ENCODE data around the gene SNHG17.
"Not testable (repeated sequence)": the region's sequence is repeated elsewhere in the genome, so short reads cannot be mapped to it uniquely, and the experiment has no call there.

Gene SNHG17

DNA sequence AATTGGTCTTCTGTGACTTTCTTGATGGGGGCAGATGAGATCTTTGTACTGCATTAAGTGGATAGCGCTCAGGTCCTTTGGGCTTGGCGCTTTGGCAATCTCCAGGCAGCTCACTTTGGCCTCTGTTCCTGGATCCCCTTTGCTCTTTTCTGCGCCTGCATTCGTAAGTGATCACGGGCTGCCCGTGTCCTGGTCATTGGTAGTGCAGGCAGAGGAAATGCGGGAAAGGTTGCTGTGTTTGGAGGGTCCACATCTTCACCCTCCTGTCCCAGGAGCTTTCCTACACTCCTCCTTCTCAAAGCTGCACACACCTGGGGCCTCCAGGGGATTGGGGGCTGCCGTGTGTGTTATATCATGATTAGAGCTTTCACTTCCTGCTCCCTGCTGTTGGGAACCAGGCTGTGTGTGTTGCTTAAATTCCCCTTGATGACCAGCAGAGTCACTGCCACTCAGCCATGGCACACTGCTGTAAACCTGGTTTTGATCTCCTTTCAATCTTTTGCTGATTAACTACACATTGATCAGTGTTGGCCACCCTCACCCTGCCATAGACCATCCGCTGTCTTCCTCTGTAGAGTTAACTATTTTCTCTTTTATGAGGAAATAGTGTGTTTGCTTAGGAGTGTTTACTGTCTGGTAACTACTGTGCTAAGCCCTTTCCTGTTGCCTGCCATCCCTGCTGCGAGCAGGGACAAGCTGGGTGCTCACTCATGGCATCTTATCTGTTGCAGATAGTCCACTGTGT lies 13.0 kb upstream of the SNHG17 start:
- DNase-seq (ENCODE audit: low read depth, low spot score): no peak

DNA sequence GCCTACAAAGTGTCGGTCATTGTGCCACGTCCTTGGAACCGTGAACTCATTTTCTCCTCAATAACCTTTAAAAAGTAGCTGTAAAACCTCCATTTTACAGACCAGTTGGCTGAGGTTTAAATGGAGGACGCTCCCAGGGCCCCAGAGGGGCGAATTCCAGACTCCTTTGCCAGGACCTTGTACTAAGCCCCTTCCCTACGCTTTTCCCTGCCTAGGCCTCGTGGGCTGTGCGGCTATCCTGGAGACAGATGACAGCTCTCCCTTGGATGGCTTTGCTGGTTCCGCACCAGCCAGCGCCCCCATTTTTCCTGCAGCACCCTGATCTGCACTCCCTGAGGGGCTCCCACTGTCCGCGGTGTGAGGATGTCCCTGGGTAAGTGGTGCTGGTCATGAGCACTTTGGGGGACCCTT lies 12.1 kb upstream of the SNHG17 start:
- DNase-seq (ENCODE audit: low read depth, low spot score): no peak

DNA sequence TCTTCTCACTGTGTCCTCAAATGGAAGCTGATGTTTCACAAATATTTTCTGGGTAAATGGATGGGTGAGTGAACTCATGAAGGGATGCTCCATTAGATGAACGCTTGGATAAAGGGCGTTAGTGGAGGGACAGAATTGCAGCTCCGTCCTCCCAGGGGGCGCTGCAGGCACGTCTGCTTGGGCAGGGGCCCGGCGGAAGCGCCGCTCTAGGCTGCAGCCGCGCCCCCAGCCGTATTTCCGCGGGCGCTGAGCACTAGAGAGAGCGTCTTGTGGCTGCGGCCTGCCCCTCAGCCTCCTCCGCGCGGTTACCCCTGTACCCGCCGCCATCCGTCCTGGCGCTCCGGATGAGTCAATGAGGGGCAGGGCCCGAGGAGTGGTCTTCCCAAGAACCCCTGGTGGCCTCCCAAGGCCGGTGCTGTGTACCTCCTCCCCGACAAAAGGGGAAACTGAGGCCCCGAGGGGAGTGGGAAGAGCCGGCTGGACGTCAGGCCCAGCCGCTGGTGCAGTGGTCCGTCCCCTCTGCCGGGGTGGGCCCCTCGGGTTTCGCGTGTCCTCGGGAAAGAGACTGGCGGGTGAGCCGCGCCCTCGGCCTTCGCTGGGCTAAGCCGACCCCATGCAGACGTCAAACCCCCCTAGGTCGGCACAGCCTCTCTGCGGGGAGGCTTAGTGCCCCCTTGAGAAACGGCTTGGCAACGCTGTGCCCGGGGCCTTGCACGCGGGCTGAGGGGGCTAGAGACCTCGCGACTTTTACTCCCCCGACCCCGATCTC lies 11.5 kb upstream of the SNHG17 start:
- peak; percentile 70 for DNase-seq (ENCODE audit: low read depth, low spot score)

DNA sequence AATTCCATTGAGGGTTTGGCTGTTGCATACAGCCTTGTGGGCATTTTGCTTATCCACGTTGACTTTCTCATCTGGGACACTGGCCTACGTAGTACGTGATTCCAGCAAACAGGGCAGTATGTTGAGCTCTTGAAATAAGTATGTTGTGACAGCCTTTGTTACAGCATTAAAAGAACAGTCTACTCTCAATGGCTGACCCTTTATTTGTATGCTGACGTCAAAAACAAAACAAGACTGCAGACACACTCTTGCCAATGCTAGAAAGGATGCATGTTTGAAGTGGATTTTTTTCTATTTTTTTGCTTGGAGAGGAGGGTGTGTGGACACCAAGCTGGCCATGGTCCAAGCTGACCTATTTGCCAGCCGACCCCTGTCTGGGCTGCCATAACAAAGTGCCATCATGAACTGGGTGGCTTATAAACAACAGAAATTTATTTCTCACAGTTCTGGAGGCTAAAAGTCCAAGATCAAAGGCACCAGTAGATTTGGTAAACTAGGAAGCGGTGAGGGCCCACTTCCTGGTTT lies 10.8 kb upstream of the SNHG17 start:
- DNase-seq (ENCODE audit: low read depth, low spot score): no peak

DNA sequence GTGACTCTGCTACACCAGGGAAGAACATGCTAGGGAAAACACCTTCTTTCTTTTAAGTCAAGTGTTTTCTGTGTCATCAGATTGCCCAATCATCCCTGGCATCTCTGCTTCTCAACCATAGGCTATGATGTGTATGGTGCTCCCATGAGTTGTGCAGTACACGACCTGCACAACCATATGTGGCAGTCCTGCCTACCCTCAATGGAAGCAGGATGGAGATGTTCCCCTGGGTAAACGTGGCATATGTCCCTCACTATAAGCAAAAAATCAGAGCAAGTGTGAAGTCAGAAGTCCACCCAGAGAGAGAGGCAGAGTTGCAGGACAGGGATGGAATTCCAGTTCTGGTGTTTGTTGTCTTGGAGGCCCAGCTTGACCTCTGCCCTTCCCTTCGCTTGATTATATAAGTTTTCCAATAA lies 10.3 kb upstream of the SNHG17 start:
- DNase-seq (ENCODE audit: low read depth, low spot score): no peak

DNA sequence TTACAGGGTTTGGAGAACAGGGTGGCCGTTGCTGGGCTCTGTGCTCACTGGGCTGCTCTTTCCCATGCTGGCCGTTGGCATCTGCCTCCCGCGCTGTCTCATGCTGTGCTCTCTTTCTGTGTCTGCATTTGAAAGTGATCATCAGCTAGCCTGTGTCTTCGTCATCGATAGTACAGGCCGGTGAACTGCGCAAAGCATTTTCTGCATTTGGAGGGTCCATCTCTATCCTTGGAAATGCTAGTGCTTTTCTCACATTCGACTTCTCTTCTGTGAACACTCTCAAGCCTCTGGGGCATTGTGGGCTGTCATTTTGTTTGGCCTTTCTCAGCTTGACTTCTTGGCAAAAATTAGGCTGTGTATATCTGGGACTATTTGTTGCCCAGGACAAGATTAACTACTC lies 6.8 kb upstream of the SNHG17 start:
- no peak for DNase-seq (ENCODE audit: low read depth, low spot score)

DNA sequence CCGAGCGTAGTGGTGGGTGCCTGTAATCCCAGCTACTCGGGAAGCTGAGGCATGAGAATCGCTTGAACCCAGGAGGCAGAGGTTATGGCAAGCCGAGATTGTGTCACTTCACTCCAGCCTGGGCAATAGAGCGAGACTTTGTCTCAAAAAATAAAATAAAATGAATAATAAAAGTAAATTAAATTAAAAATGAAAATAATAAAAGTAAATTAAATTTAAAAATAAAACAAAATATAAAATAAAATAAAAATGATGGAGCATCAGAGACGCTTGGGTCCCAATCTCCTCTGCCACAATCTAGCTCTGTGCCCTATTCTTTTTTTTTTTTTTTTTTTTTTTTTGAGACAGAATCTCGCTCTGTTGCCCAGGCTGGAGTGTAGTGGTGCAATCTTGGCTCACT lies 6.0 kb upstream of the SNHG17 start:
- DNase-seq (ENCODE audit: low read depth, low spot score): not testable (repeated sequence)

DNA sequence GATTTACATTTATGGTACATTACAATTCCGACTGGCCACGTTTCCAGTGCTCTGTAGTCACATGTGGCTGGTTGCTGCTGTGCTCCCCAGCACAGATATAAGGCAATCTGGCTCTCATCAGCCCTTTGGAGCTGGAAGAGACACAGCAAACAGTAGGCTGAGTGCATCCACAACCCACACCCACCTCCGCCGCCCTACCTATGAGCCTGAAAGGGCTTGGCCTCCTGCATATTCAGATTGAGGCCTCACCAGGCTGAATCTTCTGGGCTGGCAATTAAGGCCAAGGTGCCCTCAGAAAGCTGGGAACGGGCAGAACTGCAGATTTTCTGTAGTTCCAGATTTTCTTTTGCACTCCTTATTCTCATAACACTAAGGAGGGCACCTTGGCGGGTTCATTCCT lies 2.7 kb upstream of the SNHG17 start:
- DNase-seq (ENCODE audit: low read depth, low spot score): no peak

DNA sequence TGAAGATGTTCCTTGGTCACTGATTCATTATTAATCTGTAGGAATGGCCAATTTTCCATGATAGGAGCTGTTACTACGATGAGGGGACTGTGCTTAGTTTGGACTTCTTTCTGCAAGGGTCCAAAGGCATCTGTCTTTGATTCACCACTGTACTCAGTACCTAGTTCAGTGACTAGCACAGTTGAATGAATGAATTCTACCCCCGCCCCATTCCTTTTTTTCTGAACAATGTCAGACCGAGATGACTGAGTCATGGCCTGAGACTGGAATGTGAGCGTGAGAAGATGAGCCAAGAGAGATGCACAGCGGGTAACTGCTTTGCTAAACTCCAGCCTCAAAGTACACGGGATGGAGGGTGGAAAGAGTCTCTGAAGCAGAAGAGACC lies 419 bp upstream of the SNHG17 start:
- DNase-seq (ENCODE audit: low read depth, low spot score): no peak

DNA sequence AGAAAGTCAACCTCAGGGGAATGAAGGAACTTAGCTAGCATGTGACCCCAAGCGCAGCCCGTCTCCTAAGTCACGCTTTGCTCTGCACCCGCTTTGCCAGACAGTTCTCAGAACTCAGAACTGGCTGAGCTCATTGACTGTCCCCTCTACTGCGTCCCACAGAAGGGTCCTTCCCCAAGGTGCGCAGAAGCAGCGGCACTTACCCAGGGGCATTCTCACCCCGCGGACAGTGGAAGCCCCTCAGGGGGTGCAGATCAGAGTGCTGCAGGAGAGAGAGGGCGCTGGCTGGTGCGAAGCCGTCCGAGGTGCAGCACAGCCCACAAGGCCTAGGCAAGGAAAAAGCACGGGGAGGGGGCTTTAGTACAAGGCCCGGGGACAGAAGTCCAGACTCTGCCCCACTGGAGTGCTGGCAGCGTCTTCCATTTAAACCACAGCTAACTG lies 807 bp downstream of the SNHG17 start:
- no peak for DNase-seq (ENCODE audit: low read depth, low spot score)

DNA sequence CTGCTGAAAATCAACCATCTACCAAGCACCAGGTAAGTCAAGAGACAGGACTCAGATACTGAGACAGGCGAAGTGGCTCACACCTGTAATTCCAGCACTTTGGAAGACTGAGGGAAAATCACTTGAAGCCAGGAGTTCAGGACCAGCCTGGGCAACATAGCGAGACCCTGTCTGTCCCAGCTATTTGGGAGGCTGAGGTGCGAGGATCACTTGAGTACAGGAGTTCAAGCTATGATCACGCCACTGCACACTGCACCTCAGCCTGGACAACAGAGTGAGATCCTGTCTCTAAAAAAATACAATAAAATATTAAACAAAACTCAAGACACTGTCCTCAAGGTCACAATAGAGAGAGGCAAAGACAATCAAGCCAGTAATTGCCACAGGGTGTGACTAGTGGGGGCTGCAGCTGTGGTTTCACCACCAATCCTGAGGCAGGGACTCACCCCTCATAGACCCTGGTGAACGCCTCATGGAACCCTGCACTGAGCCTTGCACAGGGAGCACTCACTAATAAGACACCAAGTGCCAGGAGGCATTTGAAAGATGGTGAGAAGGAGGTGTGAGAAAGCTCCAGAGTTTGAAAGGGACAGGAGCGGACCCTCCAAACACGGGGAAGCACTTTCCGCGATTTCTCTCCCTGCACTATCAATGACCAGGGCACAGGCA lies 1.7 kb downstream of the SNHG17 start:
- DNase-seq (ENCODE audit: low read depth, low spot score): no peak

DNA sequence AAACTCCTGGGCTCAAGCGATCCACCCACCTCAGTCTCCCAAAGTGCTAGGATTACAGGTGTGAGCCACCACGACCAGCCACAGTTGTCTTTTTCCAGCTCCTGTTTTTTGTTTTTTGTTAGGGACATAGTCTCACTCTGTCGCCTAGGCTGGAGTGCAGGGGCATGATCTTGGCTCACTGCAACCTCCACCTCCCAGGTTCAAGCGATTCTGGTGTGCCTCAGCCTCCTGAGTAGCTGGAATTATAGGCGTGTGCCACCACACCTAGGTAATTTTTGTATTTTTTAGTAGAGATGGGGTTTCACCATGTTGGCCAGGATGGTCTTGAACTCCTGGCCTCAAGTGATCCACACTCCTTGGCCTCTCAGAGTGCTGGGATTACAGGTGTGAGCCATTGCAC lies 2.3 kb downstream of the SNHG17 start:
- DNase-seq (ENCODE audit: low read depth, low spot score): not testable (repeated sequence)

DNA sequence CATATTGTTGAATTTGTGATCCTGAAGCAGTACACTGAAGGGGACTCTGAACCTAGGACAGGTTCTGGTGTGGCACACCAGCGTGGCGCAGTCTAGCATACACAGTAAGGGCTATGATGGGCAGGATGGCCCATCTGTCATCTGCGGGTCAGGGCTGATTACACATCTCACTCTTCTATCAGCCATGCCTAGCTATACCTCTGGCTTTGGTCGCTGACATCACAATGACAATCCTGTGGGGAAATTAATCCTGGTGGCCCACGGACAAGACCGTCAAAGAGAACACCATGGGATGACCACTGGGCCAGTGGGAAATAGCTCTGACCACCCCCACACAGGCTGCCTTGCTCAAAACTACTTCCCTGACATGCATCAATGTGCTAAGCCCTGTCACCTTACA lies 2.8 kb downstream of the SNHG17 start:
- DNase-seq (ENCODE audit: low read depth, low spot score): no peak

DNA sequence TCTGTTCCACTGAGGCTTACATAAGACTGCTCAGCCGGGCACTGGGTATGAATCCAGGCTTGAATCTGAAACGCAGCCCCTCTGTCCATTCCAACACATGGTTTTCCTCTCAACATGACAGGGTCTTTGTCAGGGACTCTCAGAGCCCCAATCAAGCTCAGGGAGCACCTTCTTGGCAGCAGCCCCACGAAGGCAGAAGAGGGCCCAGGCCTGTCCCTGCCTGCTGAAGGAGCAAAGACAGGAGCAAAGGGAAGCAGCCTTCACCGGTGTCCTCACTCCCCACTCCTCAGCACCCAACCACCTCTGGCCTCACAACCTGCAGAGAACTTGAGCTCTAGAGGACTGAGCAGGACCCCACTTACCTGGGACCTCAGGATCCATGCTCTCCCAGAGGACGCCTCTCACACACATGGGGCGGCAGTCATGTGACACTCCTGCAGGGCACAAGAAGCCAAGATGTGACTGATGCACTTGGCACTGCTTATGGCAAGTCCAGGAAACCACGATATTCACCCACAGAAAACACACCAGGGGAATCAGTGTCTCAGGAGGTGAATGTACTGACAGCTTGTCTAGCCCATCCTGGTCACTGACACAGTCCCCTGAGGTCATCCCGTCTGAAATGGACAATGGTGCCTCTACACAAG lies 4.3 kb downstream of the SNHG17 start:
- DNase-seq (ENCODE audit: low read depth, low spot score): no peak

DNA sequence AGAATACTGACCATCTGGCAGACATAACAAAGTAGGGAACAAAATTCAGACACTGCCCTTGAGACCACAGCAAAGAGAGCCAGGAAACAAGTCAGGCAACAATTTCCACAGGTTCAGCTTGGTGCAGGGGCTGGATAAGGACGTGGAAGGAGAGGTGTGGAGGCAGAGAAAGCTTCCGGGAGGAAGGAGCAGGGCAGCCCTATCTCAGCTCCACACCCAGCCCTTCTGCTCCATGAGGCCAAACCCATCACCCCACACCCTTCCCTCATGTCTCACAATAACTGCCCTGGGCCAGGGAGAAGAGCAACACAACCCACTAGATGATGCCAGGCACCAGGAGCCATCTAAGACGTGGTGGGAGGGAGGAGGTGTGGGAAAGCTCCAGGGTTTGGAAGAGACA lies 5.8 kb downstream of the SNHG17 start:
- DNase-seq (ENCODE audit: low read depth, low spot score): no peak

DNA sequence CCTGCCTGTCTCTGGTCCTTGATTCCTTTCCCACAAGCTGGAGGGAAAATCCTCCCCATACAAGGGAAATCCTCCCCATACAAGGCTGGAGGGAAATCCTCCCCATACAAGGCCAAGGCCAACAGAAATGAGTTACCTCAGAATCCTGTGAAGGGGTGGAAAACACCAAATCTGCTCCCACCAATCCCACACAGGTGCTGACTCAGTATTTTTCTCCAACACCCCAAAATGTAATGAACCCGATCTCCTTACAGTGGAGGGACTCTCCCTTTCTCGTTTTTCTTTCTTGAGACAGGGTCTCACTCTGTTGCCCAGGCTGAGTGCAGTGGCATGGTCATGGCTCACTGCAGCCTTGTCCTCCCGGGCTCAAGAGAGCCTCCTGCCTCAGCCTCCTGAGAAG lies 6.3 kb downstream of the SNHG17 start:
- DNase-seq (ENCODE audit: low read depth, low spot score): no peak

DNA sequence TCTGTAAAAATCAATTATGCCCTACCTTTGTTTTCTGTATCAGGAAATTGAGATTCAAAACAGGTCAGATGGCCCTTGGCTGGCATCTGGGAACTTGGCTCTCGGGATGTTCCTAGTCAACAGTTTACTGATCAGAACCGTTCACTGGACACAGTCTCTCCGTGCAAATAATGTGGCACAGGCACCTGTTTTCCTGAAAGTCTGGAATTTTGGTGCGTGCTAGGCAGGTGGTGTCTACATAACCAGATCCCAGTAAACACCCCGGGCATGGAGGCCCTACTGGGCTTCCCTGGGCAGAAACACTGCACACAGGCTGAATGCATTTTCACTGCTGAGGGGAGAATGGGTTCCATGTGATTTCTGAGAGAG lies 7.5 kb downstream of the SNHG17 start:
- no peak for DNase-seq (ENCODE audit: low read depth, low spot score)

DNA sequence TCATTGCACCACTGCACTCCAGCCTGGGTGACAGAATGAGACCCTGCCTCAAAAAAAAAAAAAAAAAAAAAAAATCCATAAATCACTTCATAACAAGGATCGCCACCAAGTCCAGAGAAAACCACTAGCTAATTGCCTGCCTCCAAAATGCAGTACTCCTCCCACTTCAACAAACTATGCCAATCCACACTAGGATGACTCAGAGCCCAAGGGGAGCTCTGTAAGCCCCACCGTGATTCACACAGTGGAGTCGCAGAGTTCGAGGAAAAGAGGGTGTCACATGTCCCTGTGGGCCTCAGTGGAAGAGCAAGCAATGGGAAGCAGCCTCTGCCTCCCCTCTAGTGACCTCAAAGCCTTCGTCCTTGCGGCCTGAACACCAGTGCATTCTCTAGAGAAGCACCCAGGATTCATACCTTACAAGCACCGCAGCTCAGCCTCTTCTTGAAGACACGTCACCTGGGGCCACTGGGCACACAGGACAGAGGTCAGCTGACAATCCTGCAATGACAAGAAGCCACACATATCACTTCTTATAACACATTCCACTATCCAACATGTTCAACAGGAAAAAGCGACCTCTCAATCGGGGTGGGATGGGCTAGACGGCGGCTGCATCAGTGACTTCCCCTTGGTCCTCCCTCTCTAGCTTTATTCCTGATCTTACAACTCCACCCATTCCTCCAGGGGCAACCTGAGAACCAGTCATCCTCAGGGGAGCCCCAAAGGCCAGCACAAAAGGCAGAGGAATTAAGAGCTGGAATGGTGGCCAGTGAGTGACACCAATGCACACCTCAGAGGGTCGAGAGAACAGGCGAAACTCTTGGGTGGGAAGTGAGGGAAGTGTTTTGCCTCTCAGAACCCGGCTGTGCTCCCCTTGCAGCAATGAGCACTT lies 8.9 kb downstream of the SNHG17 start:
- no peak for DNase-seq (ENCODE audit: low read depth, low spot score)

DNA sequence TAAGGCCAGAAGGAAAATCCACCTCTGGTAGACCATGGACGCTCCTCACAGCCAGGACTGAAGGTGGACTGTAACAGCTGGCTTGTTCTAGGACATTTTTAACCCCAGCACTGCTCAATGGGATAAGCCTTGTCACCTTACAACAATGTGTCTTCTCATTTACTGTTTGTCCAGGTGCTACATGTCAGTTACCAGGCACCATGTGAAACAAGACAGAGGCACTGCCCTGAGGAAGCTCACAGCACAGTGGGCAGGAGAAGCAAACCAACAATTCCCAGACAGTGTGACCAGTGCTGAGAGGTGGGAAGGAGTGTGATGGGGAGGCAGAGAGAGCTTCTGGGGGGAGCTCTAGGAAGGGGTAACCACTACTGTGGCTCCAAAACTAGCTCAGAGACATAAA lies 10.7 kb downstream of the SNHG17 start:
- no peak for DNase-seq (ENCODE audit: low read depth, low spot score)

DNA sequence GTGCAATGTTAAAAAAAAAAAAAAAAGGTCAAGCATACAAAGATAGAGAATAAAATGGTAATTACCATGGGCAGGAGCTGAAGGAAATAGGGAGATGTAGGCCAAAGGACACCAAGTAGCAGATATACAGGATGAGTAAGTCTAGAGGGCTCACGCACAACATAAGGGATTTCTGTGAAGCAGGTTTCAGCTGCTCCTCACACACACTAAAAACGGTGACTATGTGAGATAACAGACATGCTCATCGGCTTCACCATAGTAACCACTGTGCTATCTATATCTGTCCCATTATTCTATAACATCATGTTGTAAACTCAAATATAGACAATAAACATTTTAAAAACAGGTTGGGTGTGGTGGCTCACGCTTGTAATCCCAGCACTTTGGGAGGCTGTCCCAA lies 11.6 kb downstream of the SNHG17 start:
- no peak for DNase-seq (ENCODE audit: low read depth, low spot score)

DNA sequence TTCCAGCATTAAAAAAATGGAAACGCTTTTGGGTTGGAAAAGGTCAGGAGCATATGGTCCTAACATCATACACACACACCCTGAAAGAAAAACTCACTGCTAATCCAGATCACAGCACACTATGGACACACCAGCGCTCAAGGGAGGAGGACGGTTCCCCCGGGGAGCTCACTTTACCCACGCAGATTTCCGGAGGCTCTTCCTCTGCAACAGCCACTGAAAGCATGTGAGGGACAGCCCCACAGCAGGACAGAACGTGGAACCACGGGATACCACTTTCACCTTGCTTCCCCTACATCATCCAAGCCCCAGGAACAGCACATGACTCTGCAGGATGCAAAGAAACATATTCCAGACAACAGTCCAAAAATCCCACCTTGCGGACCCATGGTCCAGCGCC lies 13.2 kb downstream of the SNHG17 start:
- no peak for DNase-seq (ENCODE audit: low read depth, low spot score)
